ENCODE measurements around the gene WFDC10B. TPM values are rescaled to one million over a fixed set of nuclear protein-coding genes. Genes with fewer than 3 reads are reported as not detected.

The WFDC10B gene
- total RNA-seq, 1 experiment from 2014 or later: not detected

DNA sequence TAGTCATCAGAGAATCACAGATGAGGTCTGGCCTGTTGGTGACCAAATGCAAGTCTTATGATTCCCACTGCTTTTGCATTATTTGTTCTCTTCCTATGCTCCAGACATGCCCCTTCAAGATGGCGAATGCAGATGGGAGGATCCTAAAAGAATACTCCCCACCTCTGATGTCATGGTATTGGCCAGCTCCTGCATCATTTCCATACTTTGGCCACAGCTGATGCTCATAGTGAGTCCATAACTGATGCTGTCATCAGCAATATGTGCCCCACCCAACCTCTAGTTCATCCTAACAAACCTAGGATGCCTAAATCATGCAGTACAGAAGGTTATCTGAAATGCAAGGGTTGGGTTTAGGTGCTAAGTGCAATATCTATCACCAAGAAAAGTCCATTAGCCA, 68.3 kb downstream of the WFDC10B start:
- no peaks in the 10 kb centered on the region for H3K79me1 ChIP-seq (ENCODE audit: insufficient read depth, low read depth, low read length, poor library complexity, severe bottlenecking)
- H3K18ac ChIP-seq (ENCODE audit: insufficient read length, low read depth, low read length): no peak overlapping the region
- H4K91ac ChIP-seq (ENCODE audit: insufficient read length, low read depth, low read length): no peak overlapping the region
- H2AK5ac ChIP-seq (ENCODE audit: insufficient read length, low read length): no peak overlapping the region
- DNase-seq: no peak
- H3K14ac ChIP-seq (ENCODE audit: insufficient read depth, low read length): no peak overlapping the region
- no peak for TF ChIP-seq CTCF (conservative IDR thresholded peaks at IDR 0.05)
- no peak overlapping the region for H2BK20ac ChIP-seq (ENCODE audit: low read depth, low read length, poor library complexity, severe bottlenecking)
- no peak overlapping the region for H3K4me3 Mint-ChIP-seq
- no peak overlapping the region for H3K9ac ChIP-seq (ENCODE audit: extremely low read depth, insufficient read length, low read length)
- no peak overlapping the region for H2BK12ac ChIP-seq (ENCODE audit: insufficient read length, low read depth, low read length)
- H4K20me1 ChIP-seq (ENCODE audit: control insufficient read depth, insufficient read depth, insufficient read length): no peaks in the 10 kb centered on the region
- peaks cover 0 to 4% (median 2%) of the 10 kb centered on the region in 3 experiments; a peak in 2 of 7 replicates for H3K36me3 Mint-ChIP-seq (ENCODE audit: insufficient read depth in 1 of 3, low read depth in 3 of 3)
- H3K4me1 Mint-ChIP-seq: no peaks in the 10 kb centered on the region
- H2BK120ac ChIP-seq (ENCODE audit: low read depth, low read length, poor library complexity, severe bottlenecking): no peak overlapping the region
- H3K4ac ChIP-seq (ENCODE audit: low read depth, low read length): no peak overlapping the region
- H2BK5ac ChIP-seq (ENCODE audit: insufficient read length, low read length): no peak overlapping the region
- no peak overlapping the region for H3K23ac ChIP-seq (ENCODE audit: insufficient read length, low read depth, low read length)
- no peaks in the 10 kb centered on the region for H3K79me2 ChIP-seq (ENCODE audit: insufficient read depth, low read length)
- no peak overlapping the region for H3K27ac Mint-ChIP-seq
- peaks cover 2 to 4% of the 10 kb centered on the region in 2 experiments; a peak in 3 of 5 replicates for H3K9me3 Mint-ChIP-seq
- no peaks in the 10 kb centered on the region for H3K23me2 ChIP-seq (ENCODE audit: insufficient read length, low read depth, low read length, poor library complexity, severe bottlenecking)
- H3T11ph ChIP-seq (ENCODE audit: low read length): no peak overlapping the region
- WGBS (ENCODE audit: extremely low coverage, insufficient read length, low lambda C conversion rate): no CpG with 5 or more reads among the region's 1 CpG
- H4K5ac ChIP-seq (ENCODE audit: insufficient read length, low read depth, low read length): no peak overlapping the region
- no peak overlapping the region for H4K8ac ChIP-seq (replicated peaks; ENCODE audit: insufficient read length, low read depth, low read length)
- H3K9me3 ChIP-seq (ENCODE audit: control insufficient read depth, low read depth, low read length): no peaks in the 10 kb centered on the region
- H3K27me3 ChIP-seq (ENCODE audit: insufficient read depth, low read length): no peaks in the 10 kb centered on the region
- no peak overlapping the region for H3K4me2 ChIP-seq (ENCODE audit: insufficient read depth, insufficient read length, low read length)
- no peaks in the 10 kb centered on the region for H3K4me1 ChIP-seq (ENCODE audit: insufficient read depth, low read length)
- H3K27me3 Mint-ChIP-seq (ENCODE audit: low read depth): no peaks in the 10 kb centered on the region; the same call in 1 of the 2 replicates
- no peak overlapping the region for H3K27ac ChIP-seq (ENCODE audit: insufficient read length, low read depth, low read length)
- H2BK15ac ChIP-seq (ENCODE audit: low read depth, low read length): no peak overlapping the region
- H3K56ac ChIP-seq (ENCODE audit: insufficient read length, low read depth, low read length): no peak overlapping the region
- H2AFZ ChIP-seq (ENCODE audit: low read length): no peak overlapping the region

Small RNA genes lying within 50 kb of the gene (microRNA-seq; reads per million reads assigned to microRNA genes)
- gene MIR3617 (ENCODE audit: borderline microRNAs expressed): 1.7 reads per million, percentile 16 among the genes with 10 or more reads in this experiment

Other genes with a start within 250 kb of the WFDC10B start
- 57.1 and 59.6 TPM in 2 replicates for gene WFDC2, start 235.3 kb downstream of the WFDC10B start, total RNA-seq (2021)
- not detected in 2 replicates for gene SPINT3, start 189.4 kb downstream of the WFDC10B start, total RNA-seq (2021)
- not detected in 2 replicates for gene WFDC6, start 165.5 kb downstream of the WFDC10B start, total RNA-seq (2021)
- gene EPPIN, start 157.6 kb downstream of the WFDC10B start, total RNA-seq (2021): not detected in 2 replicates
- gene WFDC8, start 125.7 kb downstream of the WFDC10B start, total RNA-seq (2021): not detected in 2 replicates
- gene WFDC10A, start 75.3 kb downstream of the WFDC10B start, total RNA-seq (2021): not detected in 2 replicates
- gene WFDC9, start 73.7 kb downstream of the WFDC10B start, total RNA-seq (2021): not detected in 2 replicates
- gene WFDC11, start 34.8 kb downstream of the WFDC10B start, total RNA-seq (2021): not detected in 2 replicates
- gene WFDC13, start 3.0 kb downstream of the WFDC10B start, total RNA-seq (2021): not detected in 2 replicates
- gene SPINT4, start 17.3 kb upstream of the WFDC10B start, total RNA-seq (2021): not detected in 2 replicates
- 0.35 TPM in 1 of 2 replicates, not detected in the other for gene WFDC3, start 86.9 kb upstream of the WFDC10B start, total RNA-seq (2021)
- 35.5 and 36.3 TPM in 2 replicates for gene DNTTIP1, start 86.9 kb upstream of the WFDC10B start, total RNA-seq (2021)
- gene UBE2C, start 107.6 kb upstream of the WFDC10B start, total RNA-seq (2021): 254 and 268 TPM in 2 replicates
- 3.1 and 4.6 TPM in 2 replicates for gene TNNC2, start 122.3 kb upstream of the WFDC10B start, total RNA-seq (2021)
- gene SNX21, start 128.8 kb upstream of the WFDC10B start, total RNA-seq (2021): 18.9 and 20.5 TPM in 2 replicates
- gene ACOT8, start 152.4 kb upstream of the WFDC10B start, total RNA-seq (2021): 26.7 and 30.3 TPM in 2 replicates
- 8.0 and 8.2 TPM in 2 replicates for gene ZSWIM3, start 152.6 kb upstream of the WFDC10B start, total RNA-seq (2021)
- gene ZSWIM1, start 176.2 kb upstream of the WFDC10B start, total RNA-seq (2021): 12.0 and 13.0 TPM in 2 replicates
- 1.8 and 2.4 TPM in 2 replicates for gene SPATA25, start 182.6 kb upstream of the WFDC10B start, total RNA-seq (2021)
- 5.4 and 5.8 TPM in 2 replicates for gene NEURL2, start 186.2 kb upstream of the WFDC10B start, total RNA-seq (2021)
- gene CTSA, start 186.3 kb upstream of the WFDC10B start, total RNA-seq (2021): 59.6 and 64.4 TPM in 2 replicates
- 61.4 and 62.5 TPM in 2 replicates for gene PLTP, start 207.1 kb upstream of the WFDC10B start, total RNA-seq (2021)
- 26.6 and 26.8 TPM in 2 replicates for gene PCIF1, start 229.7 kb upstream of the WFDC10B start, total RNA-seq (2021)